ENCODE results near the gene CAMK1G.

Gene CAMK1G

GRCh38 chr1:209618756-209619420 is 35.4 kb downstream of the CAMK1G start:
- DNase-seq (ENCODE audit: low read depth in 1 of 2, low spot score in 1 of 2), result no peak

DNA sequence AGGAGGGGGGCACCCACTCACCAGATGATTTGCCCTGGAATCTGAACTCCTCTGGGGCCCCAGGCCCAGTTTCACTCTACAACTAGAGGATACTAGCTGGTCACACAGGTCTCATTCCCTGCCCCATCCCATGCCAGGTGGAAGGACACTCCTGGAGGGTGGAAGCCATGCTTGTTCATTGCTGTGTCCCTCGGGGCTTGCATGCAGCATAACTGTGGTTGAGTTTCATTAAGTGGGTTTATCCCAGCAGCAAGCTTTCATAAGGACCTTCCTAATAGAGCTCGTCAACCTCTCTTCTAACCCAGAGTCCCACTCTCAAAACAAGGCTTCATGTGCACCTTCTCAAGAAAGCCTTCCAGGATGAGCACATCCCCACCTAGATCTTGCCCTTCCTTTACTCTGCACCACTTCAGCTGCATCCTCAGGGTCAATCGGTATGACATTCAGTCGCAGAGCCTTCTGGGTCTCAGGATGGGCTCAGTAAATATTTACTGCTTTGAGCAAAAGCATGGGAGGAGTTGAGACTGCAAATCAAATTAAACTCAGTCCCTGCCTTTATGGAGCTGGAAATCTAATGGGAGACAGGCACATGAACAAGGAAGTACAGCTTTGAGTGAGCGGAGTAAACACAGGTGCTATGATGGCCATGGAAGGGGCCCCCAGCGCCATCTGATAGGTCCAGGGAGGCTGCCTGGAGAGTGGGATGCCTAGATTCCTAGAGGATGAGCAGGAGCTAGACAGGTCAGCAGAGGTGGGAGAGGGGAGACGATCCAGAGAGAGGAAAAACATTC is 36.4 kb downstream of the CAMK1G start:
- DNase-seq (ENCODE audit: low read depth in 1 of 2, low spot score in 1 of 2), result no peak

- DNase-seq (ENCODE audit: low read depth in 1 of 2, low spot score in 1 of 2), result no peak
Observed at GRCh38 chr1:209620487-209620884, 37.0 kb downstream of the CAMK1G start.

- no peak for DNase-seq (ENCODE audit: low read depth in 1 of 2, low spot score in 1 of 2)
Observed at GRCh38 chr1:209621286-209621685, 37.8 kb downstream of the CAMK1G start.

DNA sequence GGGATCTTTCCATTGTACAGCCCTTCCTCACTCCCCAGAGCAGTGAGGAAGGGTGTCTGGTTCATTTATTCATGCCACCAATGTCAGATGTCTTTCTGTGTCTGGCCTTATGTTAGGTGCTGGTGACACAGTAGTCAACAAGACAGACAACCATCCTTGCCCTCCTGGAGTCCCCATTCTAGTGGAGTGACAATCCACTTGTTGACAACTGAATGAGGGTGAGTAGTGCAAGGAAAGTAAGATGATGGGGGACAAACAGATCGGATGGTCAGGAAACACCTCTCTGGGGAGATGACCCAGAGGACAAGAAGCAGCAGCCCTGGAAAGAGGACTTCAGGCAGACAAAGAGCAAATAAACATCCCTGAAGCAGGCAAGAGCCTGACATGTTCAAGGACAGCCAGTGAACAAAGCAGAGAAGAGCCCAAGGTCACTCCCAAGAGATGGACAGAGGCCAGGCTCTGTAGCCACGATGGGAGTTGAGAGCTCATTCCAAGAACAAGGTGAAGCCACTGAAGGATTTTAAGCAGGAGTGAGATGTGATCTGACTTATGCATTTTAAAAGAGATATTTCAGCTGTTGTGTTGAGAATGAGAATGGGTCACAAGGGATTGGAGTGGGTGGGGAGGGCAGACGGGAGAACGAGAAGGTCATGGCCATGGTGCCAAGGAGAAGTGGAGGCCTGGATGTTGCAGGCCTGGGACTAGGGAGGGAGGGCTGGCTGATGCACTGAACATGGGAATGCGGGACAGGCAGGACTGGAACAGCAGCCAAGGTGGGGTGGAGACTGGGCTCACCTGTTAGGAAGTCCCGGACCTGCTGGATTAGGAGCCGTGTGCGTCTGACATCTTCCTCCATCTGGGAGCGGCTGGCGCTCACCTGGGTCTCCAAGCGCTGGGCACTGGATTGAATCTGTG is 38.5 kb downstream of the CAMK1G start:
- no peak for DNase-seq (ENCODE audit: low read depth in 1 of 2, low spot score in 1 of 2)

DNA sequence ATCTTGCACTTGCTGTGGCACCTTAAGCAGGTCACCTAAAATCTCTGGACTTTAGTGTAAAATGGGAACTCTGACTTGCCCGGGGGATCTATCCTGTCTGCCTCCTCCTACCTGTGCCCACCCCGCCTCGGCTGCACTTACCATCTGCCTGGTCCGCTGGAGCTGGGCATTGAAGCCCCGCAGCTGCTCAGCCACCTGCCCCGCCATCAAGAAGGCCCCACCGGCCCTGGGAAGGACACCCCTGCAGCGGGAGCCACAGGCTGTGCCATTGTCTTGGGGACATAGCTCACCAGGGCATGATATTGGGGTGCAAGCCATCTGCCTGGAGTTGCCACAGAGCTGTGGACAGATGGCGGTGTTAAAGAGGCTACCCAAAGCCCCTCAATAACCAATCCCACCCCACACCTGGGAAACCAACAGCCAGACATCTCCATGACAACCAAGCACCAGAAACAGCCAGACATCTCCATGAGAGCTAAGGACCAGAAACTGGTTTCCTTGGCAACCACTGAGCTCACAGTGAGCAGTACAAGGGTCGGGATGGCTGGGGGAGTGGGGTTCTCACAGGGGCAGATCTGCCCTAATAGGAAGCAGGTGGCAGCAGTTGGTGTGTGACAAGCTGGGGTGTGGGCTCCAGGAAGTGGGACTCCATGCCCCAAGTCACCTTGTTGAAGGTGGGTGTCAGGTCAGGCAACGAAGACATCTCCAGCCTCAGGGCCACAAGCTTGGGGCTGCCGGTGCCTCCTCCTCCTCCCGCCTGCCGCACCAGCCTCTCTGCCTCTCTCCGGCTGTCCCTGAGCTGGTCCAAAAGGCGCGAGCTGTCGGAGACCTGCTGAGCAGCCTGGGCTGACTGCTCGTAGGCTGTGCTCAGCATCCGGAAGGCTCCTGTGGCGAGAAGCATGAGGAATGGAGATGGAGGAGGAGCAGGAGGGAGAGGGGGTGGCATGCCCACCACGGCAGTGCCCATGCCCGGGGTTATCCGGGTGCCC is 39.6 kb downstream of the CAMK1G start:
- no peak for DNase-seq (ENCODE audit: low read depth in 1 of 2, low spot score in 1 of 2)

DNA sequence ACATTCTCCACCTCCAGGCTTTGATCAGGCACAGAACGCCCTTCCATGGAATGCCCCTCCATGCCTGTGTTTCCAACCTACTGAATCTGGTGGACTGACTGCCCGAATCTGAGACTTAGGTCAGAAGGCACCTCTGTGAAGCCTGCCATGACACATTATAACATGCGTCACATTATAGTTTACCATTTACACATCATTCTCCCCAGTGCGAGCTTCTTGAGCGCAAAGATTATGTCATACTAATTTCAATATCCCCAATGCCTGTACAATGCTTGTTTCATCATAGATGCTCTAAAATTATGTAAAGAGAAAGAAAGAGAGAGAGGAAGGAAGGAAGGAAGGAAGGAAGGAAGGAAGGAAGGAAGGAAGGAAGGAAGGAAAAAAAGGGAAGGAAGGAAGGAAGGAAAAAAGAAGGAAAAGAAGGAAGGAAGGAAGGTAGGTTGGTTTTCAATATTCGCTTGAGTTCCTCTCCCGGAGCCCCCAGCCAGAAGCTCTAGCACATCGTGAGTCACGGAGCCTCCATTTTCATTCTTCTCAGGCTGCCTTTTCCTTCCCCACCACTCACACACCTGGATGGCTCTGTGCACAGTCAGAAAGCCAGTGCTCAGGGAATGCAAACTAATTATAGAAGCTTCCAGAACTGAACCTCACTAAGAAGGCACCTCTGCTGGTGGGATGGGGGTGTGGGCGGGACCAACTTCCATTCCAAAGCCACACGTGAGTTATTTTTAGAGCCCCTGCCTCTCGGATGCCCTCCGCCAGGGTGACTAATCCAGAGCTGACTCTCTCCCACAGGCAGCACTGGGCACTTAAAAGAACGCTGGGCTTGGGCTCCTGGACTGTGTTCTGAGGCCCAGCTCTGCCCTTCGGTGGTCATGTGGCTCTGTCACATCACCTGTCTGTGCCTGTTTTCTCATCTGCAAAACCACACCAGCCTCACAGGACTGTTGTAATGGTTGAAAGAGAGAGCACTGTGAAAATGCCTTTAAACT is 41.3 kb downstream of the CAMK1G start:
- no peak for DNase-seq (ENCODE audit: low read depth in 1 of 2, low spot score in 1 of 2)

DNA sequence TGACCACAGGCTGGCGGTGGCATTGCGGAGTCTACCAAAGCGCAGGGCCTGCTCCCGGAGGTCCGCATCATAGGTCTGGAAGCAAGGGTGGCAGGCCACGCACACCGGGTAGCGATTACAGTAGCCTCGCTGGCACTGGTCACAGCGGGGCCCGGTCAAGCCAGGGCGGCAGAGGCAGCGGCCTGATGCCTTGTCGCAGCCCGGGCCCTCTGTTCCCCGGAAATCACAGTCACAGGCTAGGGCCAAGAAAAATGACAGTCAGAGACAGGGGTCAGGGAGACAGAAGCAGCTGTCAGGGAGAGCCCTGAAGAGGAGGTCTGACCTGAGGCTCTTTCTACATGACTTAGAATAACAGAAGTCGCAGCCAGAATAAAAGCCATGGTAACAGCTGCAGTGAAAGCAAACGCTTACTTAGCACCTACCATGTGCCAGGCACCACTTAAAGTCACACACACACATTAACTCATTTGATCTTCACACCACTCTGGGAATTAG is 42.3 kb downstream of the CAMK1G start:
- DNase-seq (ENCODE audit: low read depth in 1 of 2, low spot score in 1 of 2), result no peak

- DNase-seq (ENCODE audit: low read depth in 1 of 2, low spot score in 1 of 2), result no peak
Observed at GRCh38 chr1:209626346-209627026, 43.0 kb downstream of the CAMK1G start.

- no peak for DNase-seq (ENCODE audit: low read depth in 1 of 2, low spot score in 1 of 2)
Observed at GRCh38 chr1:209627027-209627731, 43.7 kb downstream of the CAMK1G start.

DNA sequence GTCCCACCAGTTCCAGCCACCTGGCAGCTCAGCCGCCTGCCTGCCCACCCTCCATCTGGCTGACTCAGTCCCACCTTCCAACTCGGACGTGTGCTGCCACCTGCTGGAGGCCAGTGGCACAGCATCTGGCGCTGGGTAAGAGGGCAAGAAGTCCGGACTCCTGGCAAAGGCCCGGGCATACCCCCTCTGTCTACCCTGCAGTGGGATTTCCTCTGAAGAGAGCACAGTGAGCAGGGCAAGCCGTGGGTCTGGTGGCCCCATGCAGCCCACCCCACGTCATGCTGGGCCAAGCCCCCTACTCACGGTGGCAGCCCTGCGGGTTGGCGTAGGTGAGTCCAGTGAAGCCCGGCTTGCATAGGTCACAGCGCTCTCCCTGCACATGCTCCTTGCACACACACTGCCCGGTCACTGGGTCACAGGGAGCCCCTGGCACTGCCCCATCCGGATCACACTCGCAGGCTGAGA is 44.2 kb downstream of the CAMK1G start:
- peak; percentile 72 to 76 for DNase-seq (ENCODE audit: low read depth in 1 of 2, low spot score in 1 of 2)

DNA sequence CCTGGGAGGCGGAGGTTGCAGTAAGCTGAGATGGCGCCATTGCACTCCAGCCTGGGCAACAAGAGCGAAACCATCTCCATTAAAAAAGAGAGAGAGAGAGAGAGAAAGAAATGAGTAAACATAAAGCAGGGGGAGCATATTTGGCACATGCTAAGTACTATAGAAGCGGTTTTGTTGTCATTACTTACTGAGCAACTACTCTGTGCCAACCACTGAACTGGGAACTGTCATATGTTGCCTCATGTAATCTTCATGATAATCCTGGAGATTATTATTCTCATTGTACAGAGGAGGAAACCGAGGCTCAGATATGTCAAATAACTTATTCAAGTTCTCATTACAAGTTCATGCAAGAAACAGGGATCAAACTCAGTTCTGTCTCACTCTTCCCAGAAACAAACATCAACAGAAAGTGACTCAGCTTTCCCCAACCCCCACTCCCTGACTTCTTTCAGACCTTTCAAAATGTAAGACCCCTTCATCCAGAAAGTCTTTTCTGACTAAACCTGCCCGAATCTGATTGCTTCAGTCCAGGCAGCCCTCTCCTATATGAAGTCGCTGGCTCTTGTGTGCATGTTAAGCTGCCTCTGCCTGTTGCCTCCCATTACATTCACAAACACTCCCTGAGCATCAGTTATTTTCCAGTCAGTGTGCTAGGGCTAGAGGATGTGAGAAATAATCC is 45.2 kb downstream of the CAMK1G start:
- no peak for DNase-seq (ENCODE audit: low read depth in 1 of 2, low spot score in 1 of 2)

GRCh38 chr1:209629621-209630382 is 46.3 kb downstream of the CAMK1G start:
- DNase-seq (ENCODE audit: low read depth in 1 of 2, low spot score in 1 of 2), result no peak

GRCh38 chr1:209630383-209631225 is 47.1 kb downstream of the CAMK1G start:
- DNase-seq (ENCODE audit: low read depth in 1 of 2, low spot score in 1 of 2), result no peak

GRCh38 chr1:209633335-209633997 is 50.0 kb downstream of the CAMK1G start:
- DNase-seq (ENCODE audit: low read depth in 1 of 2, low spot score in 1 of 2), result no peak

All from activated CD4-positive, alpha-beta T cell treated with anti-CD3 and anti-CD28 coated beads, Interleukin-2, amount 50 U/mL, for 24 hours (primary cell).